IPS-20b (cell line): Measurements from ENCODE around the gene CSNK1A1.
A peak's percentile ranks its signal among the peaks of the same experiment; 100 is the strongest.
"Not testable (repeated sequence)": the region's sequence is repeated elsewhere in the genome, so short reads cannot be mapped to it uniquely, and the experiment has no call there.

ENCODE experiments used
- H3K27ac ChIP-seq: one replicate; pipeline ENCODE4 v1.5.1; 2013; ENCODE audit warnings: low read length
- H3K27me3 ChIP-seq: 2 replicates; pipeline ENCODE4 v1.6.1; 2013; ENCODE audit warnings: mild to moderate bottlenecking, low read length, inconsistent platforms; ENCODE audit not compliant: insufficient read depth
- H3K36me3 ChIP-seq: 2 replicates; pipeline ENCODE4 v1.6.1; 2013; ENCODE audit warnings: low read depth, mild to moderate bottlenecking, inconsistent platforms, low read length, moderate library complexity; ENCODE audit not compliant: insufficient read depth
- H3K4me1 ChIP-seq: 2 replicates; pipeline ENCODE4 v1.6.1; 2013; ENCODE audit warnings: mild to moderate bottlenecking, control low read depth, inconsistent platforms, low read length, moderate library complexity; ENCODE audit not compliant: insufficient read depth
- H3K4me3 ChIP-seq: 2 replicates; pipeline ENCODE4 v1.5.1; 2013; ENCODE audit warnings: mild to moderate bottlenecking, low read length, inconsistent platforms
- H3K9ac ChIP-seq: 2 replicates; pipeline ENCODE4 v1.6.1; 2013; ENCODE audit warnings: low read depth, mild to moderate bottlenecking, inconsistent platforms, low read length, moderate library complexity
- H3K9me3 ChIP-seq: 2 replicates; pipeline ENCODE4 v1.6.1; 2013; ENCODE audit warnings: mild to moderate bottlenecking, low read depth, low read length, inconsistent platforms; ENCODE audit not compliant: insufficient read depth

The CSNK1A1 gene

GRCh38 chr5:149526845-149527590 lies 24.2 kb downstream of the CSNK1A1 start:
- Histone ChIP-seq H3K4me1 (peaks cover 20% of the 10 kb centered on the region), H3K27ac (no peak overlapping the region), H3K27me3 (no peaks in the 10 kb centered on the region), H3K36me3 (peaks cover 37% of the 10 kb centered on the region), H3K4me3 (no peak overlapping the region), H3K9ac (no peak overlapping the region), H3K9me3 (no peaks in the 10 kb centered on the region)

DNA sequence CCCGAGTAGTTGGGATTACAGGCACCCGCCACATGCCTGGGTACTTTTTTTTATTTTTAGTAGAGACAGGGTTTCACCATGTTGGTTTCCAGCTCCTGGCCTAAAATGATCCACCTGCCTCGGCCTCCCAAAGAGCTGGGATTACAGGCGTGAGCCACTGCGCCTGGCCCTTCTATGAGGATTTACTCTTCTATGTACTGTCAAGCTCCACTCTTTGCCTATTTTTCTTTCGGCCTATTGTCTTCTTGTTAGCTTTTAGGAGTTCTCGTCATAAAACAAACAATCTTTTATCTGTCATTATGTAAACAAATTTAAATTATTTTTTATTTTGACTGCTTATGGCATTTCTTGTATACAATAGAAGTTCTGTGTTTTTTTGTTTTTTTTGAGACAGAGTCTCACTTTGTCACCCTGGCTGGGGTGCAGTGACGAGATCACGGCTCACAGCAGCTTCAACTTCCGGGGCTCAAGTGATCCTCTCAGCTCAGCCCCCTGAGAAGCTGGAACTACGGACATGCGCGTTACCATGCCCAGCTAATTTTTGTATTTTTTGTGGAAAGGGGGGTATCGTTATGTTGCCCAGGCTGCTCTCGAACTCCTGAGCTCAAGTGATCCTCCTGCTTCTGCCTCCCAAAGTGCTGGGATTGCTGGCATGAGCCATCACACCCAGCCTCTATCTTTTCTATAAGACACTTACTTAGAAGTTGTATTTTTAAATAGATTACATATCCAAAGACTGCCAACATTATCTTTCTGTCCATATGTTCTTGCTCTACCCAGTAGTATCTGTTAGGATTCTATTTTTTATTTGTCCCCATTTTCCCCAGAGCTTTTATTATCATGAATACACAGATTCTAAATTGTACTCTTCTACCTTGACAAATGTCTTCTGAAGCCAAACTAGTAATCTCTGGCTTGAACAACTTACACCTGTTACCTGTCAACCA lies 29.2 kb downstream of the CSNK1A1 start:
- H3K27ac ChIP-seq, result no peak overlapping the region
- no peak overlapping the region for H3K9ac ChIP-seq
- H3K9me3 ChIP-seq, result no peaks in the 10 kb centered on the region
- H3K27me3 ChIP-seq, result no peaks in the 10 kb centered on the region
- H3K4me3 ChIP-seq, result no peak overlapping the region
- H3K4me1 ChIP-seq, result peaks cover 33% of the 10 kb centered on the region
- H3K36me3 ChIP-seq, result peaks cover 85% of the 10 kb centered on the region

DNA sequence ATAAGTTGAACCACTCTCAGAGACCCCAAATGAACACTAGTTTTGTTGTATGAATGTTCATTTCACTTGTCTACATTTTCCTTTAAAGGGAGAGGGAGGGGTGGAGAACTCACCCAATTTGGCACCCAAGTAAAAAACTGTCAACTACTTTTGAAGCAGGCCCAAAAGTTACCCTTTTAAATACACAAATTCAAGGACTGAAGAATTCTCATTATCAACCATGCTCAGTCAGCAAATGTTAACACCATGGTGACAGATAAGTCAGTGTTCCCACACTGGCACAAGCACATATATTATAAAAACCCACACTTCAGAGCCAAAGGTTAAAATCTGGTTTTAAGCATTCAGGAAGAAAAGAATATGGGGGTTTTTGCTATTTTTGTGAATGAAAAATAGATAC lies 31.6 kb downstream of the CSNK1A1 start:
- Histone ChIP-seq H3K36me3 (peaks cover 98% of the 10 kb centered on the region), H3K27me3 (no peaks in the 10 kb centered on the region), H3K27ac (peak overlapping the region; percentile 53), H3K4me1 (peaks cover 37% of the 10 kb centered on the region), H3K9ac (peak overlapping the region; percentile 47; the same call in 1 of the 2 replicates), H3K4me3 (peak overlapping the region; percentile 34; the same call in 1 of the 2 replicates), H3K9me3 (no peaks in the 10 kb centered on the region)

- Histone ChIP-seq H3K27me3 (no peaks in the 10 kb centered on the region), H3K9me3 (no peaks in the 10 kb centered on the region), H3K36me3 (peaks cover 96% of the 10 kb centered on the region), H3K27ac (no peak overlapping the region), H3K4me3 (peak overlapping the region; percentile 34), H3K4me1 (peaks cover 37% of the 10 kb centered on the region), H3K9ac (peak overlapping the region; percentile 47; the same call in 1 of the 2 replicates)
These were observed 32.6 kb downstream of the CSNK1A1 start for GRCh38 chr5:149518620-149519019.

DNA sequence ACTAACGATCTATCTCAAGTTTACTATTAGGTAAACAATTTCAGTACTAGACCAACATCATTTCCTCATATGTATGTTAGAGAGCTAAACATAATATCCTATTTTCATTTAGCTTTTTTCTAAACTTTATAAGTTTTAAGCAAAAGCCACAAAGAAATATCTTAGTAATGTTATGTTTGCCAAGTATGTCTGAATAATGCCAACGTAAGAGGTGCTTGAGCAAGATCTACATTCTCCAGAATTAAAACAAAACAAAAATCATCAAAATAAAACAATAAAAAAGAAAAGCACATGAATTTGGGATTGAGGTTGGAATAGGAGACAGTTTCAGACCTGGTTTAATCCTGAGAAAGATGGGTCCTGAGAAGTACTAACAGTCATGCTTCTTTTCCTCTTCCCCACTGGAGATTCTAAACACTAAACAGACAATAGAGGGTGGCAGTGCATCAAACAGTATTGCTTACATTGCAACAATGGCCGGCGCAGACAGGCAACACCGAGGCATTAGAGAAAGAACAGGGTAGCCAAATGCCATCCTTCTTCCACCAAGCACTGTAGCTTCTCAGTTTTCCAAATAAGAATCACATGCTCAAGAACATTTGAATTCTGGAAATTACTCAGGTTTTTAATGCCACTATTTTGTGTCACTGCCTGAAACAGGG lies 33.6 kb downstream of the CSNK1A1 start:
- Histone ChIP-seq H3K36me3 (peaks cover 95% of the 10 kb centered on the region), H3K27me3 (no peaks in the 10 kb centered on the region), H3K9me3 (no peaks in the 10 kb centered on the region), H3K27ac (no peak overlapping the region), H3K4me3 (no peak overlapping the region), H3K4me1 (peaks cover 37% of the 10 kb centered on the region), H3K9ac (no peak overlapping the region)

DNA sequence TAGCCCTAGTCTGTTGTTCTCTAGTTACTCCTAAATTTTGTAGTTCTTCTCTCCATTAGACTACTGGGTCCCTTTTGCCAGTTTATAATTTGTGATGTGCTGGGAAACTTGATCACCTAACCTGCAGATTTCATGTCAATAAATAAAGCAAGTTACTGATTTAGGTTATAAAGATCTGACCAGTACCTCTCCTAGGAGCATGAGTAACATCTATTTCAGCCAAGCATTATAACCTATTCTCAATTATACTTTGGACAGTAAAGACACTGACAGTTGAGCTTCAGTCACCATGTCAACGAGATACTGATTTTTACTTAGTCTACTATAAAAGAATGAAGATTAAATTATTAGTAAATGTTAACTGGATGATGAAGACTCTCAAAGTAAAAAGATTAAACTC lies 36.7 kb downstream of the CSNK1A1 start:
- Histone ChIP-seq H3K36me3 (peaks cover 95% of the 10 kb centered on the region), H3K27me3 (no peaks in the 10 kb centered on the region), H3K4me1 (peaks cover 21% of the 10 kb centered on the region), H3K9me3 (no peaks in the 10 kb centered on the region), H3K27ac (no peak overlapping the region), H3K9ac (no peak overlapping the region), H3K4me3 (no peak overlapping the region)

DNA sequence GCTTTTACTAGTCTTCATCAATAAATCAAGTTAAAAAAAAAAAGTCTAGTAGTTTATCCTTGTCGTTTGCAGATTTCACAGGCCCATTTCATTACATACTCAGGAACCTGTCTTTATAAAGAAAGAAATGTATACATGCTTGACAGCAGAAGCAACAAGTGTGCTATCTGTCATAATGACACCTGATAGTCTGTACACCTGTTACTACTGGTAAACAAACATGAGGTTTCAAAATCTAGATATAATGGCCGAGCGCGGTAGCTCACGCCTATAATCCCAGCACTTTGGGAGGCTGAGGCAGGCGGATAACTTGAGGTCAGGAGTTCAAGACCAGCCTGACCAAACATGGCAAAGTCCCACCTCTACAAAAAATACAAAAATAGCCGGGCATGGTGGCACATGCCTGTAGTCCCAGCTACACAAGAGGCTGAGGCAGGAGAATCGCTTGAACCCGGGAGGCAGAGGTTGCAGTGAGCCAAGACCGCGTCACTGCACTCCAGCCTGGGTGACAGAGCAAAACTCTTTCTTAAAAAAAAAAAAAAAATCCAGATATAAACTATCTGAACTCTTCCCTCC lies 37.8 kb downstream of the CSNK1A1 start:
- H3K36me3 ChIP-seq, result peaks cover 95% of the 10 kb centered on the region
- not testable (repeated sequence) for H3K9ac ChIP-seq, H3K9me3 ChIP-seq, H3K4me3 ChIP-seq, H3K27me3 ChIP-seq, H3K27ac ChIP-seq
- peaks cover 11% of the 10 kb centered on the region for H3K4me1 ChIP-seq

GRCh38 chr5:149510136-149510535 lies 41.1 kb downstream of the CSNK1A1 start:
- Histone ChIP-seq H3K4me3 (no peak overlapping the region), H3K27me3 (no peaks in the 10 kb centered on the region), H3K4me1 (no peaks in the 10 kb centered on the region), H3K9me3 (no peaks in the 10 kb centered on the region), H3K9ac (no peak overlapping the region), H3K36me3 (peaks cover 96% of the 10 kb centered on the region), H3K27ac (no peak overlapping the region)

DNA sequence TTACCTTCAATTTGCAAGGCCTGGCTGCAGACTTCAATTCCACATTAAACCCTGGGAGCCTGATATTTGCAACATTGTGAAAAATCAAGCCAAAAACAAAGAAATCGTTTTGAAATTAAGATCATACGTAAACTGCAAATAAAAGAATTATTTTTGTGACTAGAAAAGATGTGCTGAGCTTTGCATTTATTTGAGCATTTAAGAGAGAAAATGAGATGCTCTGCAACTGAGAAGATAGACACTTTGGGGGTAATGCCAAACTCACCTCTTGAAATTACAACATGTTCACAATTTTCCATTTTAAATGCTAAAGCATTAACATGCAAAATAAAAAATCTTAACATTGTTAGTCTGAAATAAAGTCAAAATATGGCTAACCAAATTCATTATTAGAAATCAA lies 46.6 kb downstream of the CSNK1A1 start:
- no peaks in the 10 kb centered on the region for H3K27me3 ChIP-seq
- H3K27ac ChIP-seq, result no peak overlapping the region
- H3K4me3 ChIP-seq, result no peak overlapping the region
- no peaks in the 10 kb centered on the region for H3K9me3 ChIP-seq
- peaks cover 93% of the 10 kb centered on the region for H3K36me3 ChIP-seq
- peaks cover under 1% of the 10 kb centered on the region; the same call in 1 of the 2 replicates for H3K4me1 ChIP-seq
- no peak overlapping the region for H3K9ac ChIP-seq

DNA sequence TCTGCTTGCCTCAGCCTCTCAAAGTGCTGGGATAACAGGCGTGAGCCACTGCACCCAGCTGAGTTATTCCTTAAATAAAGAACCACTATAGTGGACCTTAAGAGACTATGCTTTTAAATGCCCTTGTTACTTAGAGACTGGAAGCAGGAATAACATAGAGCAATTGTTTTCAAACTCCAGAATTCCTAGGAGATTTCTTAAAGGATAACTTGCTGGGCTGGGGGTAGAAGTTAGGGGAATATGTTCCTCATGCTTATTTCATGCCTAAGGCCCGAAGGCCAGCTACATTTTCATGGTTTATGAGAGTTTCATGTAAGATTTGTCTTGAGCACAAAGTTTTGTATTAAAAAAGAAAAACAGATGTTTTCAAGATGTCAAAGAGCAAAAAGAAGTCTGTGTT lies 48.2 kb downstream of the CSNK1A1 start:
- Histone ChIP-seq H3K4me3 (no peak overlapping the region), H3K4me1 (peaks cover 17% of the 10 kb centered on the region), H3K27me3 (no peaks in the 10 kb centered on the region), H3K27ac (no peak overlapping the region), H3K9me3 (no peaks in the 10 kb centered on the region), H3K36me3 (peaks cover 93% of the 10 kb centered on the region), H3K9ac (no peak overlapping the region)

- Histone ChIP-seq H3K4me3 (no peak overlapping the region), H3K36me3 (peaks cover 92% of the 10 kb centered on the region), H3K9me3 (no peaks in the 10 kb centered on the region), H3K27me3 (no peaks in the 10 kb centered on the region), H3K27ac (no peak overlapping the region), H3K4me1 (peaks cover 33% of the 10 kb centered on the region), H3K9ac (no peak overlapping the region)
These were observed 50.2 kb downstream of the CSNK1A1 start for GRCh38 chr5:149500922-149501582.
